ENCODE results near the gene ELFN2.

The ELFN2 gene

DNA sequence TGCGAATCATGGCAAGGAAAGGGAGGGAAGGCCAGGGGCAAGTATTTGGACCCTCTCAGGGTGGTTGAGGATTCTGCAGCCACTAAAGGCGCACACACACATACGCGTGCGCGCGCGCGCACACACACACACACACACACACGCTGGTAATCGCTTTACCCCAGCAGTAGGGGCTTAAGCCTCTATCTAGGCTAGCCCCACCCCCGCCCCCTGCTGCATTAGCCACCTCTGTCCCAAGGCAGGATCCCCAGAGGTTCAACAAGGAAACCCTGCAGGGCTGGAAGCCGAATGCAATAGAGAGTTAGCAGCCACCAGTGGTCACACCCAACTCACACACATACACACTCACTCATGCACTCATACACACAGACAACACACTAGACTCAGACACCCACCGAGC lies 28.6 kb upstream of the ELFN2 start:
- no peak for DNase-seq (ENCODE audit: low read depth)

DNA sequence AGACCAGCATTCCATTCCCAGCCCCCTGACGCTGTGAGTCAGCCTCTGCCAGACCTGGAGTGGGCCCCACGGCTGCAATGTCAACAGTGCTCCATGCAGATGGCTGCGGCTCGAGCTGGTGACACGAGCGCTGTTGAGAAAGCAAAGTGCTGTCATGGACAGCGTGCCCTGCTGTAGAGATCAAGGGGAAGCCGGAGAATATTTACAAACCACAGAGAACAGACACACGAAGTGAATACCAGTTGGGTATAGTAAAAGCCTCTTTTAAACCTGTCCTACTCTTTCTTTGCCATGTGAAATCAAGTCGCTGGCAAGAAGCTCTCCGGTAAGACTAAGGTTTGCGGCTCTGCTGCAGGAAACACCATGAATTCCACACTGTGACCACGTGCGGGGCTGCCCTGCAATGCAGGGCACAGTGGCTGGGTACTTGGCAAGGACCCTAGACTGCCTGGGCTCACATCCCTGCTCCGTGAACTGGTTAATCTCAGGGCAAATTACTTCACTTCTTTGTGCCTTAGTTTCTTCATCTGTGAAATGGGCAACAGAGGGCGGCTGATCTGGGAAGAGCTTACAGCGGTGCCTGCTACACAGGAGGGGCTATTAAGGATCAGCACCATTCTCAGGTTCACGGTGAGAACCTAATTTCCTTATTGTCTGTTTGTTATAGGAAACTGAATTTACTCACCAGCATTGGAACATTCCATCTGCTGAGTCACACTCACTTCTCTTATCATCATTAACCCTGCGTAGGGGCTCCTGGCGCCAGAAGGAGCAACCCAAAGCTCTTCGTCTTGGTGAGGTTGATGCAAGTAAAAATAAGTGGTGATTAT lies 27.8 kb upstream of the ELFN2 start:
- no peak for DNase-seq (ENCODE audit: low read depth)

DNA sequence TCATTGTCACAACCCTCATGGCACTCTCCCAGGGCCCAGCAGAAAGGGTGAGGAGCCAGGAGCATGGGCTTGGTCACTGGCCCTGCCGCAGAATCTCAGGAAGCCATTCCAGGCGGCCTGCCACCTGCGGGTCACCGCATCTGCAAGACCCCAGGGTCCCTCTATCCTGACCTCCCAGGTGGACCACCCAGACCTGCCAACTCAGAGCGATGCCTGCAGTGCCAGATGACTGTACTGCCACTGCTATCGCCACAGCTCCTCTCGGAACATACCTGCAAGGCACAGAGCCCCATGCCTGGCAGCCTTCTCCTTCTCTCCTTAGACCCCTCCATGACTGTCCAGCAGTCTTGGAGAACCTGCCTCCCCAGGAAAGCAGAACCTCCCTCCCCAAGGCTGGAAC lies 26.4 kb upstream of the ELFN2 start:
- no peak for DNase-seq (ENCODE audit: low read depth)

DNA sequence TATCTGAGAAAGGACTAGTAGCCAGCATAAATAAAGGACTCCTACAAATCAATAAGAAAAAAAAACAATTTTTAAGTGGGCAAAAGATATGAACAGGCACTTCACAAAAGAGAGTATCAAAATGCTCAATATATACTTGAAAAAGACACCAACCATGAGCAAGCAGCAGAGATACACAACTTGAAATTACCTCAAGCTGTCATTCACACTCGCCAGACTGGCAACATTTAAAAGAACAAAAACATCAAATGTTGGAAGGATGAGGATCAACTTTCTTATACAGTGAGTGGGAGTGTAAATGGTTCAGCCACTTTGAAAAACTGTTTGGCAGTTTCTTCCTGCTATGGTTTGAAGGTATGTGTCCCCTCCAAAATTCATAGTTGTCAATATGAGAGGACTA lies 23.9 kb upstream of the ELFN2 start:
- DNase-seq (ENCODE audit: low read depth), result no peak

DNA sequence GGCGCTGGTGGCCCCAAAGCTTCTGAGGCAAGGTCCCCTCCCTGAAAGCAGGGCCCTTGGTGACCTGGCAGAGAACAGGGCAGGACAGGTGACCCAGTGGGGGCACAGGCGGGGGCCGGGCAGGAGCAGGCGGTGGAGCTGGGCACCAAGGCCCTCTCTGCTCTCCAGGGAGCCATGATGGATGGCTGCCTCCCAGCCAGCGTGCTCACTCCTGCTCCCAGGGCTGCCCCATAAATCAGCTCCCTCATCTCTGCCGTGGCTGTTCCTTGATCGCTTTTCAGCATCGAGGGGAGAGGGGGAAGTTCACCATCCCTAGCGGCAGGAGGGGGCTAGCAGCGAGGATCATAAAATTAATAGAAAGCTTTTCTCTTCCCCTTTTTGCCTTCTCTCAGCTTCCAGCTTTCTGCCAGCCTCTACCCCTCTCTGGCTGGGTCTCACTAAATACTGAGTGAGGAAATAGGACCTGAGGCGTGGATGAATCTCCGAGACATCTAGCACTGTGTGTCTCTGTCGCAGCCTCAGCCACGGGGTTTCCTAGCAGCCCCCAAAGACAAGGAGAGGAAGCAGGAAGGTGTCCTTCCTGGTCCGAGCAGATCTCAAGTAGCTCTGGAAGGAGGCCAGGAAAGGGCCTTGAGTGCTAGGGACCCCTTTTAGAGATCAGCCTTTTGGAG lies 22.2 kb upstream of the ELFN2 start:
- no peak for DNase-seq (ENCODE audit: low read depth)

DNA sequence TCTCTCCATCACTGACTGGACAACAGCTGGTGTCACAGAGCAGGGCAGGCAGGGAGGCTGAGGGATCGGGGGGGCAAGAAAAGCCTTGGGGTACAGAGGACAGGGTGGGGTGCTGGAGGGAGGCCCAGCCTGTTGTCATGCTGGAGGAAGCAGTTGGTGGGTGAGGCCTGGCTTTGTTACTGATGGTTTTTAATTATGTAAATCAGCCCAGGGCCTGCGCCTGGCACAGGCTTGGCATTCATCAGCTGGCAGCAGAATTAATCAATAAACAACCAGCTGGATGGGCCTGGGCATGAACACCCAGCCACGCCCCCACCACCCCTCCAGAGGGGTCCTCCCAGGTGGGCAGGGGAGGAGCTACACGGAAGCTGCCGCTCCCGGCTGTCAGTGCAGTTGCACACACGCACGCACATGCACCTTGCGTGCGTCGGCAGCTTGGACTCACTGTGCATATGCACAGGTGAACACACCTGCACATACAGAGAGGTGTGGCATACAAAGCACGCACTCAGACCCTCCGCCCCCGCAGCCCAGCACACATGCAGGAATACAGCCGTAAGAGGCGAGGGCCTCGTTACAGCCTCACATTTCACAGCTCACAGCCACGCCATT lies 21.3 kb upstream of the ELFN2 start:
- no peak for DNase-seq (ENCODE audit: low read depth)

DNA sequence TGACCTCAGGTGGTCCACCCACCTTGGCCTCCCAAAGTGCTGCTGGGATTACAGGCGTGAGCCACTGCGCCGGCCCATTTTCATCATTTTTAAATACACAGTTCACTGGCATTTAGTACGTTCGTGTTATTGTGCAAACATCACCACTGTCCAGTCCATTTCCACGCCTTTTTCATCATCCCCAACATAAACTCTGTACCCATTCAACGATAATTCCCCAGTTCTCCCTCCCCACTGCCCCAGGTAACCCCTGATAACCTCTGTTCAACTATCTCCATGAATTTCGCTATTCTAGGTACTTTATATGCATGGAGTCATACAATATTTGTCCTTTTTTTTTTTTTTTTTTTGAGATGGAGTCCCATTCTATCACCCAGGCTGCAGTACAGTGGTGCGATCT lies 18.2 kb upstream of the ELFN2 start:
- DNase-seq (ENCODE audit: low read depth), result no peak

DNA sequence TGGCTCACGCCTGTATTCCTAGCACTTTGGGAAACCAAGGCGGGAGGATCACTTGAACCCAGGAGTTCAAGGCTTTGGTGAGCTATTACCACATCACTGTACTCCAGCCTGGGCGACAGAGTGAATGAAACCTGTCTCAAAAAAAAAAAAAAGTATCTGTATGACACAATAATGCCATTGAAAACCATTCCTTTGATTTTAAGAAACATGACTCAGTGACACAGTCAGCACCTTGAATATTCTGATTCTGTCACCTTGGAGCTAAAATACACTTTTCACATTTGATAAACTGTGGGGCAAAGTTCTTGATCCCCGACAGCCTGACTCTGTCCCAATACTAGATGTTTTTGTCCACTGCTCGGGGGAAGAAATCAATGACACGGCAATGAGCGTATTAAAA lies 16.7 kb upstream of the ELFN2 start:
- DNase-seq (ENCODE audit: low read depth), result no peak

DNA sequence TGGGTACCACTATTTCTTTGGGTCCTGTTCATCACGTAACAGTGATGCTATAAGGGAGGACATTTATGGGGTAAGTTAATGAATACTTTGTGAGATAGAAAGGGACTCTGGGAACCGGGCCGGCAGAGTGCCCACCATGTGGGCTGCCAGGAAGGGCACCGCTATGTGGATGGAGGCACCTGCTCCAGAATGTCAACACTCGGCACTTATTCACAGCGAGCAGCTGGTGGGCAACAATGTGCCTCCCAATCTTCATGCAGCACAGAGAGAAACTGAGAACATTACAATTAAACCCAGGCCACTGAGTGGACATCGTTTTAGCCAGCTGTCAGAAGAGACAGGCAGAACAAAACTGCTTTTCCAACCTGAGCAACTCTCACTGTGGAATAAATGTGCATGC lies 15.8 kb upstream of the ELFN2 start:
- DNase-seq (ENCODE audit: low read depth), result no peak

DNA sequence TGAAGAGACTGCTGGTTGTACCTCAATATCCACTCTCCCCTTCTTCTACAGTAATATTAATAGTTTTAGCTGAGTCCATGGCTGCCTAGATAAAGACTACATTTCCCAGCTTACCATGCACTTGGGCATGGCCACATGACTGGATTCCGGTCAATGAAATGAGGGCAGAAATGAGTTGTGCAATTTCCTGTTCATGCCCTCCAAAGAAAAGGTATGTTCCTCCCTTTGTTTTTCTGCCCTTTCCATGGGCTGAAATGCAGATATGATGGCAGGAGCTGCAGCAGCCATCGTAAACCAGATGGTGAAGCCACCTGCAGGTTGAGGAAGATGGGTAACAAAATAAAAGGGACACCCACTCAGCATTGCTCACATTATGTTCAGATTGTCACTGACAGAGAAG lies 15.3 kb upstream of the ELFN2 start:
- DNase-seq (ENCODE audit: low read depth), result no peak

DNA sequence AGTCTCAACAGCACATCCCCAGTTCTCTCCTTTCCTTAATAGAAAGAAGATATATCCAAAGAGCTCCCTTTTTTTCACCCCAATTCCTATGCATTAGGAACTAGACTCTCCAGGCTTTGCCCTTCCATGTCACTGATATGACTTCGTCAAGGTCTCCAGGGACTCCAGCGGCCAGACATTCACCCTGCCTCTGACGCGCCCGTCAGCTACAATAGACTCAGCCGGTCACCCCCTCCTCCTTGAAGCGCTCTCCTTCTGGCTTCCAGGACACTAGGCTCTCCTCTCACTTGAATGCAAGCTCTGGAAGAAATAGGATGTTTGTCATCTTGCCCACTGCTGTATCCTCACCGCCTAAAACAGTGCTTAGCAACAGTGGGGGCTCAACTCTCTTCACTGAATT lies 14.9 kb upstream of the ELFN2 start:
- DNase-seq (ENCODE audit: low read depth), result no peak

DNA sequence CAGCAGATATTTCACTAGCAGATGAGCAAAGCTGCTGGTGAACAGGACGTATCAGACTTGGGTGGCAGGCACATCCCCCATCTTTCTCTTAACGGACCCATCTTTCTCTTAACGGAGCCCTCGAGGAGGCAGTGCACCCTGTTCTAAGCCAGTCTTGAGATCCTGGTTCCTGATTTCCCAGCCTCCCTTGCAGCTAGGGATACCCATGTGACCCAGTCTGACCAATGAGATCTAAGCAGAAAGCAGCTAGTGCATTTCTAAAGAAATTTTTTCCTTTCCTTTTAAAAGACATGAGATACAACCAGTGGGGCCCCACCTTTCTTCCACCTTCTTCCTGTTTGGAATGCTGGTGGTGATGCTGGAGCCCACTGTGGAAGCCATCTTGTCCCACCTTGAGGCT lies 13.6 kb upstream of the ELFN2 start:
- DNase-seq (ENCODE audit: low read depth), result no peak

DNA sequence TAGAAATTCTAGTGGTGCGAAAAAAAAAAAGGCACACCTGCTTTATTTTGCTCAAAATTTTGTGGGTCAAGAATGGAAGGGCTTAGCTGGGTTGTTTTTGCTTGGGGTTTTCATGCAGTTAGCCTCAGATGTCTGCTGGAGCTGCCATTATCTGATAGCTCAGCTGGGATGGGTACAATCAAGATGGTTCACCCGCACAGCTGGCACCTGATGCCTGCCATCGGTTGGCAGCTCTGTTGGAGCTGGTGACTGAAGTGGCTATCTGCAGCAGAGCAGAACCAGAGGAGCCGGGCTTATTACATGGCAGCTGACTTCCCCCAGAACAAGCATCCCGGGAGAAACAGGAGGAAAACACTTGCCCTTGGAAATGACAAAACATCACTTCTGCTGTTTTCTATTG lies 12.1 kb upstream of the ELFN2 start:
- DNase-seq (ENCODE audit: low read depth), result no peak

DNA sequence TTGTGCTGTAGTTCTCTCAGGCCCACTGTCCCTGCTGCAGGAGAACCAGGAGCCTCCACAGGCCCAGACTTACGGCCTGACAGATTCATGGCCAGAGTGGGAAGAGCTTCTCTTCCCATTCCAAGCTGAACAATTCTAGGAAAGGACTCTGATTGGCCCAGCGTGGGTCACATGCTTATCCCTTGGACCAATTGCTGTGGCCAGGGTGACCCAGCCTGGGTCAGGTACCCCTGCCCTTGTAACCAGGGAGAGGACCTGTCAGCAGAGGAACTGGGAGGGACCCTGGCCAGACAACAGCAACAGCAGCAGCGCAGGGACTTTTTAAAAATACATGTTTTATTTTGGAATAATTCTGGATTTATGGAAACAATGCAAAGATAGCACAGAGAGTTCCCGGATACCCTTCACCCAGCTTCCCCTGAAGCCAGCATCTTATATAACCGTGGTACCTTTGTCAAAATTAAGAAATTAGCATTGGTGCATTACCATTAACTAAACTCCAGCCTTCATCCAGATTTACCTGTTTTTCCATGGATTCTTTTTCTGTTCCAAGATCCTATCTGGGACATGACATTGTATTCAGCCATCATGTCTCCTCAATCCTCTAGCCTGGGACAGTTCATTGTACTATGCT lies 8.8 kb upstream of the ELFN2 start:
- DNase-seq (ENCODE audit: low read depth), result no peak

DNA sequence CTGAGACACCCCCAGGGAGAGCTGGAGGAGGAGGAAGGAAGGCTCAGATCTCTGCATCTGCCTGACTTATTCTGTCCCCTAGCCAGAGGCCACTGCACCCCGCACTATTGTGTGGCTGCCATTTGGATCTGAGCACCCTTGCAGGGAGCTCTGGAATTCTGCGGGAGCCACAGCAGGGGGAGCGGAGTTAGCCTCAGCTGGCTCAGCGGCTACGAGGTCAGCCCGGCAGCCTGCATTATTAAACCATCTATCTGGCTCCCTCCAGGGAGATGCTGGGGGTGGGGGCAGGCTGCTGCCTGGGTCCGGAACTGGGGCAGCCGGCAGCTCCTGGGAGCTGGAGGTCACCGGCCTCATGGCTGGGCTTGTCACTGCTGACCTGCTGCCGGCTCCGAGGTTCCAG lies 6.5 kb upstream of the ELFN2 start:
- no peak for DNase-seq (ENCODE audit: low read depth)

DNA sequence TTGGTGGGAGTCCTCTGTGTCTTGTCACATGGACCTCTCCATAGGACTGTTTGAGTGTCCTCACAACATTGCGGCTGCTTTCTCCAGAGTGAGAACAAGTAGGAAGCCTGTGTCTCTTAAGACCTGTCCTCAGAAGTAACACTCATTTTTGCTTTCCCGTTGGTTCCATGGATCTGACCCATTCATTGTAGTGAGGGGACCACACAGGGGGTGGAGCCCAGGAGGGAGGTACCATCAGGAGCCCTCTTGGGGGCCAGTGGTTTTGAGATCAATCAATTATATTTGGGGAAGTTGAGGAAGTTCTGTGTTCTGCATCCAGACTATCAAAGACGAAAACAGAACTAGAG lies 5.4 kb upstream of the ELFN2 start:
- DNase-seq (ENCODE audit: low read depth), result no peak

DNA sequence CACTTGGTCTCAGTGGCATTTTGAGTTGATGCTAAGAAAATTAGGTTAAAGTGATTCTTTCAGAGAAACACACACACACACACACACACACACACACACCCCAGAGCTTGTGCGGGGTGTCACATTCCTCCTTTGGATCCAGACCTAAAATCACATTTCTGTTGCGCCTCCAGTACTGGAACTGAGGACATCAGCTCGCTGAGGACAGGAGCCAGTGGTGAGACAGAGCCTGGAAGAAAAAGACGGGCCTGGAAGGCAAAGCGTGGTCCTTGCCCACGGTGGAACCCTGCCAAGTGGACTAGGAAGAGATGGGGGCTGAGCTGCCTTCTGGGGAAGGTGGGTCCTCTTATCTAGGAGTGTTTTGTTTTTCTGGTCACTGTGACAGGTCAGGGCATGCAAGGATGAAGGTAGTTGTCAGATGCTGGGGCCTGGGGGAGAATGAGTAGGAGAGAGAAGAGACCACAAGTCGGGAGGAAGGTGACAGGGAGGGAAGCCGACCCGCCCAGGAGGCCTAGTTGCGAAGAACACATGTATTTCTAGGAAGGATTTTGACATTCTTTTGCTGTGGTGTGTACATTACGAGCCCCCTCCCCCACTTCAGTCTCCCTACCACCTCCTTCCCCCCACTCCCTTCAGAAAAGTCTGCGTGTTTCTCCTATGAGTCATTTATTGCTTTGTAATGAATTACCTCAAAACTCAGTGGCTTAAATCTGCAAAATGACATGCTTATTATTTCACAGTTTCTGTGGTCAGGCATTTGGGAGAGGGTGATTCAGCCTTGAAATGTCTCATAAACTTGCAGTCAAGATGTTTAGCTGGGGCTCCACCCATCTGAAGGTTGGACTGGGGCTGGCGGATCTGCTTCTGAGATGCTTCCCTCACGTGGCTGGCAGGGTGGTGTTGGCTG lies 4.8 kb upstream of the ELFN2 start:
- DNase-seq (ENCODE audit: low read depth), result peak; percentile 96

DNA sequence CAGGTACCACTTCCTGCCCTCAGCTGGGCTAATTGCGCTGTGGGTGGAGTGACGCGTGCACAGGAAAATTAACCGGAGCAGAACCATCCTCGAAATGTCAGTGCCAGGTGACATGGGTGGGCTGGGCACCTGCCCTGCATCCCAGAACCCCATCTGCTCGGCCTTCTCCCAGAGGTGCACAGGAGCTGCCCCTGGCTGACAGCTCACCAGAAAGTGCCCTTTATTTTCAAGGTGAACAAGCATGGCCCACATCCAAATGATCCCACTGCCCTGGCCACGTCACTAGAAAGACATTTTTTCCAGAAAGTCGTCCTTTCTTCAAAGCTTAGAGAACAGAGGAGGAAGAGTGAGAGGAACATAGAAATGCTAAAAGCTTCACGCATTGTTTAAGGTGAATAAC lies 4.1 kb upstream of the ELFN2 start:
- DNase-seq (ENCODE audit: low read depth), result no peak

DNA sequence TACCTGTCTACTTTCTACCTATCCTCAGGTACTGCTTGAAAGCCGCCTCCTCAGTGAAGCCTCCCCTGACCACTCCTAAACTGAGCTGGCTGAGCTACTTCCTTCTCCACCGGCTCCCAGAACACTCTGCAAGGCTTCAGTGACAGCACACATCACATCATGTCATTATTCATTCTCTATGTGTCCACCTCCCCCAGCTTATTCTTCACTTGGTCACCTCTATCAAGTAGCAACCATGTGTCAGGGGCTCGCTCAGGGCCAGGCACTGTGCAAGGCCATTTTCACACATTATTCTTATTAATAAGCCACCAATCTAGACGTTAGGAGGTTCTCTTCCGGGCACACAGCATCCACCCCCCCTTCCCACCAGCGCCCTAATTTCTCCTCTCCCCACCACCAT lies 3.7 kb upstream of the ELFN2 start:
- DNase-seq (ENCODE audit: low read depth), result no peak

DNA sequence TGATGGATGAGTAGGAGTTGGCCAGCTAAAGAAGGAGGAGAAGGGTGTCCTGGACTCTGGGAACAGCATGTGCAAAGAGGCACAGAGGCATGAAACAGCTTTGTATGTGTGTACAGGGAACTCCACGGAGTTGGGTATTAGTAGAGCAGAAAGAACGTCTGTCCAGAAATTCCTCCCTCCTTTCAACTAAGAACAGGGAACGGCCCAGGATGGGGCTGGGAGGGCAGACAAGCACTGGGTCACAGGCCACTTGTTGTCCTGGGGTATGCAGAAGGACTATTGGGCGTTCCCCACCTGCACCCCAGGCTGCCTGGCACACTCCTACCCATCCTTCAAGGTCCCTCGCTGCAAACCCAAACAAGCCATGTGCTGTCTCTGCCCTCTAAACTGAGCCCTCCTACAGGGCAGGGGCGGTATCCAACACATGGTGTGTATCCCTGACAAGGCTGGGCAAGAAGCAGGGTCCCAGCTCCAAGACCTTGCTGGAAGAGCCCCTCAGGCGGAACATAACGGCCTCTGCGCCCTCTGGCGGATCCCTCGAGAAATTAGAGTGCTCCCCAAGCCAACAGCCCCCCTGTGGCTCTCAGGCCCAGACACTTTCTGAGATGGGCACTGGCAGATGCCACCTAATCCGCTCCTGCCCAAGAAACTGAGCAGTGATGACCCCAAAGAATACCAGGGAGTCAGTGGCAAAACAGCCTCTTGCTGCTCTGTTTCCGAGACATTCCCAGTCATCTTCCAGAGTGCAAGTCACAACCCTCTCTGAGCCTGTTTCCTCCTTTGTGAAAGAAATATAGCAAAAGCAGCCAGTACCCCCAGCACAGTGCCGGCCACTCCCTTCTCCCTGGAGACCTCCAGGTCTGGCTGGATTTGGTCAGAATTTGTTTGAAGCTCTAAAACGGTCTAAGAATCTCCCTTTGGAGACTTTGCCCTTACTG lies 1.6 kb upstream of the ELFN2 start:
- DNase-seq (ENCODE audit: low read depth), result no peak
